Stimulated activated naive B cell treated with anti-CD40 and anti-IgM and Interleukin-4, amounts not matched to agents 10 μg/mL and 1 μg/mL and 100 μg/mL, for 72 hours (primary cell): Measurements from ENCODE around the gene CUEDC2.

Experiments
- ATAC-seq, 2 donors: fragments of 150-1000 bp; cut with Tn5 transposase; replicated peaks; 2 replicates each; pipeline ENCODE4 v1.10.0; 2021; ENCODE audit warnings: moderate library complexity in 1 of 2
- DNase-seq: peaks from one replicate; pipeline ENCODE4 v3.0.0; 2021
- H3K27ac Mint-ChIP-seq: one replicate; pipeline ENCODE4 v1.8.0; 2022; ENCODE audit warnings: mild to moderate bottlenecking, mixed read lengths
- H3K27me3 Mint-ChIP-seq, 2 donors: one replicate each; pipeline ENCODE4 v1.8.0; 2022; ENCODE audit warnings: mixed read lengths in 2 of 2
- H3K36me3 Mint-ChIP-seq, 2 donors: one replicate each; pipeline ENCODE4 v1.8.0; 2022; ENCODE audit warnings: mixed read lengths in 2 of 2, mild to moderate bottlenecking in 1 of 2
- H3K4me1 Mint-ChIP-seq, 2 donors: one replicate each; pipeline ENCODE4 v1.8.0; 2022; ENCODE audit warnings: mixed read lengths in 2 of 2, mild to moderate bottlenecking in 1 of 2
- H3K4me3 Mint-ChIP-seq, 2 donors: one replicate each; pipeline ENCODE4 v1.8.0; 2022; ENCODE audit warnings: mild to moderate bottlenecking in 2 of 2, mixed read lengths in 2 of 2, moderate library complexity in 1 of 2
- H3K9me3 Mint-ChIP-seq, 2 donors: one replicate each; pipeline ENCODE4 v1.8.0; 2022; ENCODE audit warnings: mixed read lengths in 2 of 2, mild to moderate bottlenecking in 1 of 2

CUEDC2 gene

DNA sequence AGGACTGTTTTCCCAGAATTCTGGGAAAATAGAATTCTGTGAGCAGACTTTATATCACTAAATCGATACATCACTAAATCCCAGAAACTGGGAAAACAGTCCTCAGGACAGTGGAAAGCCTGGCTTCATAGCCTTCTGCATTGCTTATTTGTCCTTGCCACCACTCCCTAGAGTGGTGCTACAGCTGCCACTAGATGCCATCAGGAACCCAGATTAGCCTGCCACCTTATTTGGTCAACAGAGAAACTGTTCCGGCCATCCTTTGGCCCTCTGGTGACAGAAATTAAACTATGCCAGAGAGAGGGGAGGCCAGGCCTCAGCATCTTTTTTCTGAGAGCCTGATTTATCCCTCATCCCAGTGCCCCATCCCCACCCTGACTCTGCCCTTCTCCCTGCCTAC lies 56.5 kb downstream of the CUEDC2 start:
- Mint-ChIP-seq H3K27me3 (no peaks in the 10 kb centered on the region), H3K27ac (no peak overlapping the region), H3K4me1 (no peaks in the 10 kb centered on the region), H3K36me3 (peaks cover 55 to 62% of the 10 kb centered on the region in 2 donors), H3K9me3 (no peaks in the 10 kb centered on the region), H3K4me3 (no peak overlapping the region)
- no peak for ATAC-seq
- no peak for DNase-seq

DNA sequence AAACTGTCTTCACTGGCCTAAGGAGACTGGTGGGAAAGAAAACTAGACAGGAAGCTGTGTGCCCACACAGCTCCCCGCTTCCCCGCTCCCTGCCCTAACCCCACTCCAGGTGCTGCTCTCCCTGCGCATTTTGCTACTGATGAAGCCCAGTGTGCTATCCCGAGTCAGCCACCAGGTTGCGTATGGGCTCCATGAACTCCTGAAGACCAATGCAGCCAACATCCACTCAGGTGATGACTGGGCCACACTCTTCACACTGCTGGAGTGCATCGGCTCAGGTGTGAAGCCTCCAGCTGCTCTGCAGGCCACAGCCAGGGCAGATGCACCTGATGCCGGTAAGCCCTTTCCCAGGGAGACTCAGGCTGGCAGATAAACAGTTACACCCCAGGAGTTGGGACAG lies 57.1 kb downstream of the CUEDC2 start:
- Mint-ChIP-seq H3K36me3 (peaks cover 57 to 67% of the 10 kb centered on the region in 2 donors), H3K4me3 (no peak overlapping the region), H3K9me3 (no peaks in the 10 kb centered on the region), H3K27ac (no peak overlapping the region), H3K4me1 (no peaks in the 10 kb centered on the region), H3K27me3 (no peaks in the 10 kb centered on the region)
- DNase-seq (no peak), ATAC-seq (peak in 1 of 2 donors; percentile 34)
